ENCODE data around the gene LRRC38.

DNA sequence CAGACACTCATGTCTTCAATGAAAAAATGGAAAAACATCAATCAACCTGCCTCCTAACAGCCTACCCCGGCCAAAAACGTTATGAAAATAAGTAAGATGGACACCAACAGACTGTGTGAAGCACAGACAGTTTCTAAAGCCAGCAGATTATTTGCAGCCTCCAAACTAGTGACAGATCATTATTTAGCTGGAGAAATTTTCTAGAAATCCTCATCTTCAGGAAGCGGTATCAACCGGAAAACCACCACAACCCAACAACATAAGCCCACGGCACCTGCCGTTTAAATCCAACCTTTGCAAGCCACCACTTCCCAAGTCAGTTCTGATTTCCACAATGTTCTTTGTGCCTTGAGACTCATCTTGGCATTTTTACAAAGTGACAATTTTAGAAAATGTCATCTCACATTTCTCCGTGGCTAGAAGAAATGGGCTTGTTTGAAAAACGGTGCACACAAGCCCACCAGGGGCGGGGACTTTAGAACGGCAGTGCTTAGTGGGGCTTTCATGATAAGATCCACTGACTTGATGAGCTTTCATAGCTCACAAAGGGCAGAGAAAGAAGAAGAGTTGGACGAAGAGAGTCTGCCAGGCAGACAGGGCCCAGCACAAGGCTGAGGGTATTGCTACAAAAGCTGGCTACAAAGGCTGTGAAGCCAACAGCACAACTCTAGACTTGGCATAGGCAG is 34.5 kb downstream of the LRRC38 start:
- TF ChIP-seq, protein P1, sequence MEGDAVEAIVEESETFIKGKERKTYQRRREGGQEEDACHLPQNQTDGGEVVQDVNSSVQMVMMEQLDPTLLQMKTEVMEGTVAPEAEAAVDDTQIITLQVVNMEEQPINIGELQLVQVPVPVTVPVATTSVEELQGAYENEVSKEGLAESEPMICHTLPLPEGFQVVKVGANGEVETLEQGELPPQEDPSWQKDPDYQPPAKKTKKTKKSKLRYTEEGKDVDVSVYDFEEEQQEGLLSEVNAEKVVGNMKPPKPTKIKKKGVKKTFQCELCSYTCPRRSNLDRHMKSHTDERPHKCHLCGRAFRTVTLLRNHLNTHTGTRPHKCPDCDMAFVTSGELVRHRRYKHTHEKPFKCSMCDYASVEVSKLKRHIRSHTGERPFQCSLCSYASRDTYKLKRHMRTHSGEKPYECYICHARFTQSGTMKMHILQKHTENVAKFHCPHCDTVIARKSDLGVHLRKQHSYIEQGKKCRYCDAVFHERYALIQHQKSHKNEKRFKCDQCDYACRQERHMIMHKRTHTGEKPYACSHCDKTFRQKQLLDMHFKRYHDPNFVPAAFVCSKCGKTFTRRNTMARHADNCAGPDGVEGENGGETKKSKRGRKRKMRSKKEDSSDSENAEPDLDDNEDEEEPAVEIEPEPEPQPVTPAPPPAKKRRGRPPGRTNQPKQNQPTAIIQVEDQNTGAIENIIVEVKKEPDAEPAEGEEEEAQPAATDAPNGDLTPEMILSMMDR (conservative IDR thresholded peaks at IDR 0.05 in 1 of 2, IDR thresholded peaks at IDR 0.05 in 1 of 2; ENCODE audit: extremely low read depth in 1 of 2, insufficient read depth in 1 of 2, low read depth in 1 of 2, low read length in 2 of 2): no peak
- TF ChIP-seq EZH2 (IDR thresholded peaks at IDR 0.05; ENCODE audit: borderline replicate concordance, low read length): no peak
